Smooth muscle cell (in vitro differentiated cells): ENCODE results near the gene AMIGO3. TPM values are rescaled to one million over a fixed set of nuclear protein-coding genes. Genes with fewer than 3 reads are reported as not detected.

Experiments
- DNase-seq: peaks from one replicate; lab custom pipeline; 2025; ENCODE audit not compliant: unreplicated experiment; lab: John Stamatoyannopoulos, UW
- H2AFZ ChIP-seq: fragments of 200-600 bp; sonication (generic); 2 replicates; pipeline ENCODE4 v1.6.0; 2016; ENCODE audit warnings: antibody characterized with exemption, low read depth, mild to moderate bottlenecking
- H3F3A ChIP-seq: fragments of 200-600 bp; sonication (generic); 2 replicates; pipeline ENCODE4 v1.6.0; 2017; ENCODE audit warnings: antibody characterized with exemption, low read depth
- H3K27ac ChIP-seq: fragments of 200-600 bp; sonication (generic); 2 replicates; pipeline ENCODE4 v1.5.1; 2016; ENCODE audit warnings: low read depth, mild to moderate bottlenecking
- H3K27me3 ChIP-seq: fragments of 200-600 bp; sonication (generic); 2 replicates; pipeline ENCODE4 v1.6.1; 2016; ENCODE audit warnings: low read depth, mild to moderate bottlenecking
- H3K36me3 ChIP-seq: fragments of 200-600 bp; sonication (generic); 2 replicates; pipeline ENCODE4 v1.5.1; 2016; ENCODE audit warnings: low read depth
- H3K4me1 ChIP-seq: fragments of 200-600 bp; sonication (generic); 2 replicates; pipeline ENCODE4 v1.5.1; 2016; ENCODE audit warnings: low read depth
- H3K4me2 ChIP-seq: fragments of 200-600 bp; sonication (generic); 2 replicates; pipeline ENCODE4 v1.6.0; 2016; ENCODE audit warnings: mild to moderate bottlenecking
- H3K4me3 ChIP-seq: fragments of 200-600 bp; sonication (generic); 2 replicates; pipeline ENCODE4 v1.5.1; 2016; ENCODE audit warnings: mild to moderate bottlenecking
- H3K79me2 ChIP-seq: fragments of 200-600 bp; sonication (generic); 2 replicates; pipeline ENCODE4 v1.6.0; 2016; ENCODE audit warnings: low read depth, mild to moderate bottlenecking
- H3K9ac ChIP-seq: fragments of 200-600 bp; sonication (generic); 2 replicates; pipeline ENCODE4 v1.6.0; 2016; ENCODE audit warnings: low read depth
- H3K9me3 ChIP-seq: fragments of 200-600 bp; sonication (generic); replicated peaks from 2 replicates; pipeline ENCODE4 v1.5.1; 2016; ENCODE audit warnings: low read depth
- H4K20me1 ChIP-seq: fragments of 200-600 bp; sonication (generic); 2 replicates; pipeline ENCODE4 v1.6.0; 2016; ENCODE audit warnings: low read depth
- WGBS: methylation state at CpG from one replicate; pipeline ENCODE4 v1.1.7; 2016; ENCODE audit warnings: low lambda C conversion rate; 5-methylcytosine and 5-hydroxymethylcytosine counted together
- polyA plus RNA-seq: library from polyadenylated mRNA; unstranded; fragments of >200 nt; fragmentation: Nextera tagmentation; extraction: Ambion mirVana; gene quantifications from 2 replicates; pipeline ENCODE4 v1.2.1, GENCODE V29; 2016
- total RNA-seq: library from RNA; depleted of rRNA; stranded (reverse); fragments of >200 nt; gene quantifications from 2 replicates; pipeline ENCODE4 v1.2.3, GENCODE V29; 2014
- TF ChIP-seq, protein P1 (sequence below): fragments of 200-600 bp; sonication (generic); IDR thresholded peaks from 2 replicates; pipeline ENCODE4 v1.5.1; 2017; ENCODE audit warnings: borderline replicate concordance, mild to moderate bottlenecking, antibody characterized with exemption; ENCODE audit not compliant: insufficient read depth, poor library complexity, severe bottlenecking

Gene AMIGO3
- total and polyA plus RNA-seq, 2 experiments from 2014 or later = 2.4 to 2.9 TPM

DNA sequence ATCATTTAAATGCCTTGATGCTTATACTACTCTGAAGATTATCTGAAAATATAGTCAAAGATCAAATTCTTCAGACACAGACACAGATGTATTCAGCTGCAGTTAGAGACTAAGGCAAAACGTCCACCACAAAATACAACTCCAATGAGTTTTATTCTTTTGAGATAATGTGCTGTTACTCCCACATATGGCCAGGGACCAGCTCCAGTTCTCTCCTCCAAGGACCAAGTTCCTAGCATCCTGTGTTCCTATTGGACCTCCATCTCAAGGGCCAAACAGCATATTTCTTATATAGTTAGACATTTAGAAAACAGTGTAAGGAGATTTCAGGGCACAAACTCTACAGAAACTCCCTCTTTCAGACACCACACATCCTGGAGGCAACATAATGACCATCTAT is 39.7 kb upstream of the AMIGO3 start:
- no peaks in the 10 kb centered on the region for H3K4me1 ChIP-seq
- no peaks in the 10 kb centered on the region for H3F3A ChIP-seq
- H3K4me2 ChIP-seq = no peak overlapping the region
- H3K9ac ChIP-seq = no peak overlapping the region
- H3K27ac ChIP-seq = no peak overlapping the region
- WGBS = 83% methylated on average over 1 of the region's 1 CpG
- H3K79me2 ChIP-seq = peaks cover 96% of the 10 kb centered on the region
- no peak overlapping the region for H2AFZ ChIP-seq
- peaks cover 98% of the 10 kb centered on the region for H4K20me1 ChIP-seq
- DNase-seq = no peak
- no peaks in the 10 kb centered on the region for H3K9me3 ChIP-seq
- H3K4me3 ChIP-seq = no peak overlapping the region
- no peaks in the 10 kb centered on the region for H3K27me3 ChIP-seq
- no peaks in the 10 kb centered on the region for H3K36me3 ChIP-seq
- TF ChIP-seq, protein P1, sequence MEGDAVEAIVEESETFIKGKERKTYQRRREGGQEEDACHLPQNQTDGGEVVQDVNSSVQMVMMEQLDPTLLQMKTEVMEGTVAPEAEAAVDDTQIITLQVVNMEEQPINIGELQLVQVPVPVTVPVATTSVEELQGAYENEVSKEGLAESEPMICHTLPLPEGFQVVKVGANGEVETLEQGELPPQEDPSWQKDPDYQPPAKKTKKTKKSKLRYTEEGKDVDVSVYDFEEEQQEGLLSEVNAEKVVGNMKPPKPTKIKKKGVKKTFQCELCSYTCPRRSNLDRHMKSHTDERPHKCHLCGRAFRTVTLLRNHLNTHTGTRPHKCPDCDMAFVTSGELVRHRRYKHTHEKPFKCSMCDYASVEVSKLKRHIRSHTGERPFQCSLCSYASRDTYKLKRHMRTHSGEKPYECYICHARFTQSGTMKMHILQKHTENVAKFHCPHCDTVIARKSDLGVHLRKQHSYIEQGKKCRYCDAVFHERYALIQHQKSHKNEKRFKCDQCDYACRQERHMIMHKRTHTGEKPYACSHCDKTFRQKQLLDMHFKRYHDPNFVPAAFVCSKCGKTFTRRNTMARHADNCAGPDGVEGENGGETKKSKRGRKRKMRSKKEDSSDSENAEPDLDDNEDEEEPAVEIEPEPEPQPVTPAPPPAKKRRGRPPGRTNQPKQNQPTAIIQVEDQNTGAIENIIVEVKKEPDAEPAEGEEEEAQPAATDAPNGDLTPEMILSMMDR = no peak

DNA sequence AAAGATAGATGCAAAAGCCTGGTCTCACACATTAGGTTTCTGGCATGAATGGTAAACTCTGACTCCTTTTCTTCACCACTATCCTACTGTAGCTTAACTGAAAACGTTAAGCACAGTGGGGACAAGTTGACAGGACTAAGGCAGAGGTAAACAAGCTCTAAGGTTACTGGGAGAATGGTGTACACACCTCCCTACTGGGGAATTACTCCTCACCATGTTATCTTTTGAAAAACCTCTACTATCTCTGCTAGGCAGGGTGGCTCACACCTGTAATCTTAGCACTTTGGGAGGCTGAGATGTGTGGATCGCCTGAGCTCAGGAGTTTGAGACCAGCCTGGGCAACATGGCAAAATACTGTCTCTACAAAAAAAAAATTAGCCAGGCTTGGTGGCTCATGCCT is 37.7 kb upstream of the AMIGO3 start:
- Histone ChIP-seq H4K20me1 (peaks cover 96% of the 10 kb centered on the region), H3K79me2 (peaks cover 96% of the 10 kb centered on the region)

DNA sequence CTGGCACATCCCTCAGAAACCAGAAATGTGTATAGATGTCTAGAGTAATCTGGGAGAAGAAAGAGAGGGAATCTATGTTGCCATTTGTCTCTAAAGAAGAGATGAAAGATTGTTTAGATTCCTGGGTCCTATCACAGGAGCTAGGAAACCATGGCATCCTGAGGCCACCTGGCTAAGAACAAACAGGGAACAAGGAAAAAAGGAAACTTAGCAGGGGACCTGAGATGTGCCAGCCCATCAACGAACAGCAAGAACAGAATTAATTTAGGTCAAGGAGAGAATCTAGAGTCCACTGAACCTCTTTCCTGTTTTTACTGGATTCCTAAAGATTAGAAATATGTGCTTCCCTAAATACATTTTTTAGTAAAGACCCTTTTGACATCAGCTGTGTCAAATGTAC is 36.6 kb upstream of the AMIGO3 start:
- H3K27me3 ChIP-seq = no peaks in the 10 kb centered on the region
- H3K4me1 ChIP-seq = no peaks in the 10 kb centered on the region
- H3K9me3 ChIP-seq = no peaks in the 10 kb centered on the region
- H2AFZ ChIP-seq = no peak overlapping the region
- DNase-seq = no peak
- H3K27ac ChIP-seq = no peak overlapping the region
- no peak overlapping the region for H3K4me2 ChIP-seq
- TF ChIP-seq, protein P1 = no peak
- no peaks in the 10 kb centered on the region for H3F3A ChIP-seq
- no peak overlapping the region for H3K9ac ChIP-seq
- H4K20me1 ChIP-seq = peaks cover 91% of the 10 kb centered on the region
- 97% methylated on average over 1 of the region's 1 CpG for WGBS
- H3K4me3 ChIP-seq = no peak overlapping the region
- peaks cover 86% of the 10 kb centered on the region for H3K79me2 ChIP-seq
- H3K36me3 ChIP-seq = no peaks in the 10 kb centered on the region

More for the DNA sequence above, 37.7 kb upstream of the AMIGO3 start:
- H3K27ac ChIP-seq = no peak overlapping the region
- 82% methylated on average over 2 of the region's 2 CpGs for WGBS
- H3K4me2 ChIP-seq = no peak overlapping the region
- H3K4me3 ChIP-seq = no peak overlapping the region
- H2AFZ ChIP-seq = no peak overlapping the region
- no peaks in the 10 kb centered on the region for H3F3A ChIP-seq
- no peaks in the 10 kb centered on the region for H3K27me3 ChIP-seq
- no peaks in the 10 kb centered on the region for H3K36me3 ChIP-seq
- no peak for DNase-seq
- no peaks in the 10 kb centered on the region for H3K4me1 ChIP-seq
- TF ChIP-seq, protein P1 = no peak
- H3K9ac ChIP-seq = no peak overlapping the region
- H3K9me3 ChIP-seq = no peaks in the 10 kb centered on the region

DNA sequence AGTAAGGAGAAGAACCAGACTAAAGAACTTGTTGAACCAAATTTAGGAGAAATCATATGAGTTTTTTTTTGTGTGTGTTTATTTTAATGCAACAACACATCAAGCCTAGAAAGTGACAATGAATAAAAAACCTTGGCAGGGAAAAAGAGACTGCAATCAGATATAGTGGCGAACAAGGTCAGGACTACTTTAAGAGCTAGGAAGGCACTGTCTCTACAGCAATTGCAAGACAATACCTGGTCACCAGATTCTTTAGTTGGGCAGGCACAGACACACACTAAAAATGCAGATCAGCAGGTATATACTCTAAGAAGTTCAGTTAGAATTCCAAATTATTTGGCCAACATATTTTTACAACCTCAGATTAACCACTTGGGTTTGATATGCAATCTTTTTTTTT is 35.1 kb upstream of the AMIGO3 start:
- Histone ChIP-seq H3K4me2 (no peak overlapping the region), H3K79me2 (peaks cover 79% of the 10 kb centered on the region), H3K9ac (no peak overlapping the region), H3F3A (no peaks in the 10 kb centered on the region), H3K4me3 (no peak overlapping the region), H3K27ac (no peak overlapping the region), H2AFZ (no peak overlapping the region), H4K20me1 (peaks cover 89% of the 10 kb centered on the region), H3K27me3 (no peaks in the 10 kb centered on the region), H3K36me3 (no peaks in the 10 kb centered on the region), H3K9me3 (no peaks in the 10 kb centered on the region), H3K4me1 (no peaks in the 10 kb centered on the region)
- 88% methylated on average over 1 of the region's 1 CpG for WGBS
- TF ChIP-seq, protein P1 = no peak
- no peak for DNase-seq
